Mesenteric fat pad (tissue), 1 donor: Measurements from ENCODE around the gene GSTM5. TPM values are rescaled to one million over a fixed set of nuclear protein-coding genes. Genes with fewer than 3 reads are reported as not detected.
"Not testable (repeated sequence)": the region's sequence is repeated elsewhere in the genome, so short reads cannot be mapped to it uniquely, and the experiment has no call there.

Experiments used
- DNase-seq: peaks from one replicate; pipeline ENCODE4 v3.0.0-alpha.2; 2020; ENCODE audit warnings: low spot score
- total RNA-seq: library from RNA; stranded (reverse); fragmentation: NEBNext Ultra II Directional; extraction: Animal tissue kit (Norgen Biotek cat#: 25700); gene quantifications from one replicate; pipeline ENCODE4 v1.2.1, GENCODE V29; 2021
- donor health status: DM: yes; HTN: yes; CAD: no.

The GSTM5 gene
- total RNA-seq, 1 donor from 2014 or later, result 13.1 TPM

GRCh38 chr1:109726728-109727373, 14.8 kb downstream of the GSTM5 start:
- no peak for DNase-seq

GRCh38 chr1:109728870-109729269, 16.8 kb downstream of the GSTM5 start:
- no peak for DNase-seq

- DNase-seq, result no peak
These were observed 18.6 kb downstream of the GSTM5 start for GRCh38 chr1:109730666-109731065.

GRCh38 chr1:109732390-109732881, 20.4 kb downstream of the GSTM5 start:
- DNase-seq, result no peak

GRCh38 chr1:109733236-109733870, 21.3 kb downstream of the GSTM5 start:
- DNase-seq, result no peak

- DNase-seq, result no peak
These were observed 27.9 kb downstream of the GSTM5 start for GRCh38 chr1:109739738-109740614.

- no peak for DNase-seq
These were observed 28.7 kb downstream of the GSTM5 start, which contains the start of gene GSTM3 for GRCh38 chr1:109740615-109741373. Gene GSTM3 (minus strand): TSS chr1:109741038. CDS start chr1:109740287, 751 bp downstream.

- DNase-seq, result not testable (repeated sequence)
These were observed 36.3 kb downstream of the GSTM5 start for GRCh38 chr1:109748311-109748710.

- no peak for DNase-seq
These were observed 37.2 kb downstream of the GSTM5 start for GRCh38 chr1:109749221-109749620.

GRCh38 chr1:109750241-109750882, 38.3 kb downstream of the GSTM5 start:
- peak; percentile 82 for DNase-seq

- no peak for DNase-seq
These were observed 38.9 kb downstream of the GSTM5 start for GRCh38 chr1:109750920-109751319.

GRCh38 chr1:109751531-109752260, 39.6 kb downstream of the GSTM5 start:
- peak; percentile 67 for DNase-seq

GRCh38 chr1:109754738-109755137, 42.7 kb downstream of the GSTM5 start:
- no peak for DNase-seq

GRCh38 chr1:109756325-109756724, 44.3 kb downstream of the GSTM5 start:
- DNase-seq, result peak; percentile 43

- peak; percentile 67 for DNase-seq
These were observed 44.9 kb downstream of the GSTM5 start for GRCh38 chr1:109756848-109757521.

- DNase-seq, result peak; percentile 64
These were observed 46.1 kb downstream of the GSTM5 start for GRCh38 chr1:109757936-109758786.

- DNase-seq, result peak; percentile 74
These were observed 47.7 kb downstream of the GSTM5 start for GRCh38 chr1:109759513-109760334.
